Myocyte (in vitro differentiated cells): ENCODE data around the gene ABLIM3. TPM values are rescaled to one million over a fixed set of nuclear protein-coding genes. Genes with fewer than 3 reads are reported as not detected.

Source experiments
- DNase-seq: peaks from one replicate; pipeline ENCODE4 v3.0.0-alpha.2; 2012; ENCODE audit warnings: low read depth
- total RNA-seq: library from RNA; depleted of rRNA; stranded (reverse); fragments of >200 nt; gene quantifications from 2 replicates; pipeline ENCODE4 v1.2.3, GENCODE V29; 2014

Gene ABLIM3
- total RNA-seq, 1 donor from 2014 or later = 220 TPM

GRCh38 chr5:149278451-149279210 lies 137.3 kb downstream of the ABLIM3 start:
- no peak for DNase-seq

DNA sequence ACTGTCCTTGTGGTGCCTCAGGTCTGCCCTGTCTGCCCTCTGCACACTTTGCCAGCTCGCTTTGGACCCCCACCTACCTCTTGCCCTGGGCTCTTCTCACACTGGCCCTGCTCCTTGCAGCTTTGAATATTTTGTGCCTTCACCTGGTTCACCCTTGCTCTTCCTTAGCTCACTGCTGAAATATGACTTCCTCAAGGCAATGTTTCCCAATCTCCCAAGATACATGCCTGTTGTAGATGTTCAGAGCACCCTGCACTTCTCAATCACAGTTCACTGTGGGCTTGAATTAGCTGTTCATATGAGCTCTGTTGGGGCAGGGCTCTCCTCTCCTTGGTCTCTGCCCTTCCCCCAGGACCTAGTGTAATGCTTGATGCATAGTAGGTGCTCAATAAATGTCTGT lies 138.4 kb downstream of the ABLIM3 start:
- no peak for DNase-seq

DNA sequence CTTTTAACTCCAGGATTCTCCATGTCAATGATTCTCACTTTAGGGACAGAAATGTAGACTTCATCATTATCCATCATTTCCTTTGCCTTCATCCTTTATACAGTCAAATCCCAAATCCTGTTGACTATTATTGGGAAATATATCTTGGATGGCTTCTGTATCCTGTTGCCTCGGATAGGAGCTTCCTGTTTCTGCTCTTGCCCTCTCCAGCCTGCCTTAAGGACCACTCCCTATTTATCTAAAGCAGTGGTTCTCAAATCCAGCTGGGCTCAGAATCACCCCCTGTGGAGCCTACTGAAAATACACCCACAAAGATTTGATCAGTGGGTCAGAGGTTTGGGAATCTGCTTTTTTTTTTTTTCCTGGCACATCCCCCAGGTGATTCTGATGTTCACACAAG lies 138.8 kb downstream of the ABLIM3 start:
- no peak for DNase-seq

GRCh38 chr5:149280802-149281201 lies 139.5 kb downstream of the ABLIM3 start:
- no peak for DNase-seq

DNA sequence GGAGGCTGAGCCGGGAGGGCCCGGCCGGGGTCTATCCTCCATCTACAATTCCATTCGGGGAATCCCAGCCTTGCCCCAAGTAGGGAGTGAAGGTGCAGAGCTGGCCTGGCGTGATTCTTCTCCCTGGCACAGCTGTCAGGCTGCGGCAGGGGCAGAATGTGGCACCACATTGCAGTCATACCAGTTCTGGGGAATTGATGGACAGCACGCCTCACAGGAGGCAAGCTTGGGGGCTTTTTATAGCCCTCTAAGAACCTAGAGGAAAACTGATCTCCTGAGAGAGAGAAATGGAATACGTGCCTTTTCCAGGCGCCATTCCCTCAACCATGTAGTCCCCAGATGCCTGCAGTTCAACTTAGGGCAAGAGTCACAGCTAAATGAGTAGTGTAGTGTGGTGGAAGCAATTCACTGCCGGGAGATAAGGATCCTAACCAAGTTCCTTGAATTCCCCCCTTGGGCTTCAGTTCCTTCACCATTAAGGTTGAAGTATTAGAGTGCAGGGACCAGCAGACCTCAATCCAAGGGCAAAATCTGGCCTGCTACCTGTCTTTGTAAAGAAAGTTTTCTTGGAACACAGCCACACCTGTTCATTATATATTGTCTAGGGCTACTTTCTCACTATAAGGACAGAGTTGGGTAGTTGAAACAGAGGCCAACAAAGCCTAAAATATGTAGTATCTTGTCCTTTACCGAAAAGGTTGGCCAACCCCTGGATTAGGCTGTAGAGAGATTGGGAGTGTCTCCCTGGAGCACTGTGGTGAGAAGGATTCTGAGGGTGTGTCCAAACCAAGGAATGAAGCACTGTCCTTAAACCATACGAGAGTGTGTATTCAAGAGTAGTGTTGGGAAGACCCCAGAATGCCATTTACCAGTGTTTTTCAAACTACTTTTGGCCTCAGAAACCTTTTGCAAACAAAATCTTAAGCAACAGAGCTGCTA lies 141.0 kb downstream of the ABLIM3 start:
- DNase-seq = peak; percentile 95

- no peak for DNase-seq
Observed at GRCh38 chr5:149282966-149283332, 141.7 kb downstream of the ABLIM3 start.

- DNase-seq = peak; percentile 83
Observed at GRCh38 chr5:149283626-149284480, 142.6 kb downstream of the ABLIM3 start.

DNA sequence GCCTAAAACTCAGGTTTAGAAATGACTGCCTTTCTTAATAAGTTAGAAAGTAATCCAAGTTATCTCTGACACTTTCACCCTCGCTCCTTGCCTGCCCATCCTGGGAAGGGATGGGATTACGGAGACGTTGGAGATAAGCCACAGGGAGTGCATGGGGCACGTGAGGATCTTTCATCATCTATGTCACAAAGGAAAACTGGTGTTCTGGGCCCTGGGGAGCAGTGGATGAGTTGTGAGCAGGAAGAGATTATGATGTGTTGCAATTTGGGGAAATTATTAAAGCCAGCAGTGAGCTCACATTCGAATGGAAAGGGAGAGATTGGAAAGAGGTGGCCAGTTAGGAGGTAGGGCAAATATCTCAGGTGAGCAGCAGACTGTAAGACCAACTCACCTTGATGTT lies 143.2 kb downstream of the ABLIM3 start:
- peak; percentile 74 for DNase-seq

DNA sequence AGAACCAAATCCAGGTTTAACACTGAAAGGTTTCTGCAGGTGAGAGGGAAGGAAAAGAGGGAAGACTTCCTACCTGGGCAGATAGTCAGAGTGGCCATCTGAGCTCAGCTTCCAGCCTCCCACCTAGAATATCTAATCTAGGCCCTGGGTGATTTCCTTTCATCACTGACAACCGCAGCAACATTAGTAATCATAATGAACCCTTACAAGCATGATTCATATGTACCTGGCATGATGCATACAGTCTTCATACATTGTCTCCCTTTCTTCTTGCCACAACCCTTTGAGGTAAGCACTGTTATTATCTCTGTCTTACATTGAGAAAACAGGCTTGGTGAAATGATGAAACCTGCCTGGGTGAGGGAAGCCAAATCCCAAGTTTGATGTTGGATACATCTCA lies 143.9 kb downstream of the ABLIM3 start:
- no peak for DNase-seq

DNA sequence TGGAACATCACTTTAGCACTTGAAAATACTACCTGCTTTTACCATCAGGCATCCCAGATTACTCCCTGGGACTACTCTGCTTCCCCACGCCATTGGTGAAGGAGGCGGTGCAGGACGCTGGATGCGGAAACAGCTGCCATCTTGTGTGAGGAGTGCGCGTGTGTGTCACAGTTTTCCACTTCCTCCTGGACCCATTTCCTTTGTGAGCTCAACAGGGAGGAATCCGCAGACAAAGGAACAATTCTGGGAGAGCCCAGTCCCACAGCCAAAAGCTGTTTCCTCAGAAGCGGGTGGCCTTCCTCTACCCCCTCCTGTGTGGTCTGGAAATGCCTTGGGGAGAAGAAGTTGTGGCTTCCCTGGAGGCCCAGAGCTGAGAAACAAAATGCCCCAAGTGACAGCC lies 147.1 kb downstream of the ABLIM3 start:
- no peak for DNase-seq

GRCh38 chr5:149289301-149289700 lies 148.0 kb downstream of the ABLIM3 start:
- no peak for DNase-seq

DNA sequence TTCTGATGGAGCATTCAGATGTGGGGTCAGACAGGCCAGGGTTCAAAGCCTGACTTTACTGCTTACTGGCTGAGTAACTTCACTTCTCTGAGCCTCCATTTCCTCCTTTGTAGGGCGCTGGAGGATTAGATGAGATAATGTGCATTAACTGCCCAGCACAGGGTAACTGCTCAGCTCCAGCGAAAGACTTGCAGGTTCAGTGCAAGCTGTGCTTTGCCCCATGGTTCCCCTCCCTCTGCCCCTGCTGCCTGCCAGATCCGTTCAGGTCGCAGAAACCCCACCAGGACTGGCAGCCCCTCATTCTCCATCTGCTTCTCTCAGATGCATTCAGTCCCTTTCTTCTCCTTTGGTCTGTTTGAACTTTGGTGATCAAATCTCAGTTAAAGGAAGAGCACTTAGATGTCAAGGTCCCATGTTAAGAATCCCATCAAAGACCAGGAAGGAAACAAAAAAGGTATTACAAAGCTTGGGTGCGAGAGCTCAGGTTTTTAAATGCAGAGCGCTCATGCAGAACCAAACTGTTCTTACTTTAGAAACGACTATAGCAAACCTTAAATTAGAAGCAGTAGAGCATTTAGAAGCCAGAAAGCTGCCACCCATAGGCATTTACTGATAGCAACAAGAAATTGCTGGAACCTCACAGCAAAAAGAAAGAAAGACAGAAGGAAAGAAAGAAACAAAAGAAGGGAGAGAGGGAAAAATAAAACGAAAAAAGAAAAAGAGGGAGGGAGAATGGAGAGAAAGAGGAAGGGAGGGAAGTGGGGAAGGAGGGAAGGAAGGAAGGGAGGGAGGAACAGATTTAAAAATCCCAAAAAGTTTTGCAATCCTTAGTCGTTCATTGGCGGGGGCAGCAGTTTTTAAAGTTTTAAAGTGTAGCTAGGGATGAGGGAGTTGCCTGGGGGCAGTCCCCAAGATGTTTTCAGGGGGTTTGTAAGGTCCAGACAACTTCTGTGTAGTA lies 153.9 kb downstream of the ABLIM3 start:
- DNase-seq = no peak

GRCh38 chr5:149297340-149298025 lies 156.2 kb downstream of the ABLIM3 start:
- DNase-seq = peak; percentile 56

DNA sequence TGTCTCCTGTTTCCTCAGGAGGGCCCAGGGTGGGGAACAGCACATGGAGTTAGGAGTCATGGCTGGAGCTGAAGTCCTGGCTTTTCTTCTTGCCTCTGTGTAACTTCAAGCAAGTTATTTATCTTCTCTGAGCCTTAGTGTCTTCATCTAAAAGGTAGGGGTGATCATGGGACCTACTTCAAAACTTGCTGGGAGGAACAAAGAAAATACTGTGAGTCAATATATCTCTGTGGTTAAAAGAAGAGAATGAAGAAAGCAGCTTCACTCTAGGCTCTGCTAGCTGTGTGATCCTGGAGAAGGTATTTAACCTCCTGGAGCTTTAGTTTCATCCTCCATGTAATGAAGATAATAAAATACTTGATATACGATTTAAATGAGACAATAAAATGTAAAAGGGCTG lies 156.9 kb downstream of the ABLIM3 start:
- no peak for DNase-seq

- DNase-seq = no peak
Observed at GRCh38 chr5:149298842-149299404, 157.6 kb downstream of the ABLIM3 start.

- DNase-seq = no peak
Observed at GRCh38 chr5:149299451-149300054, 158.3 kb downstream of the ABLIM3 start.

DNA sequence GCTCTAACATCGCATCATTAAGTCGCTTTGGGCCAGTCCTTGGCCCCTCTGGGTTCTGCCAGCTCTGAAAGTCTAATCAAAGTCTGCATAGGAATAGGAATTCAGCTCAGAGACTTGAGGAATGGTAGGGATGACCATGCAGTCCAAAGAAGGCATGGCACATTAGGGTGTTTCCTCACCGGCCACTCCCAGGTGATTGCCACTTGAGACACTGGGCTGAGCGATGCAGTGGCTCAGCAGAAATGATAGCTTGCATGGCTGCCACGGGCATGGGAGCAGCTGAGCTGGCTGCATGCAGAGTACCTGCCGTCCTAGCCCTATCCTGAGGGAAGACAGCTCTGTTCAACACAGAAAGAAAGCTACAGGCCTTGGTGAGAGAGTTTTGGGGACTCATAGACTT lies 159.1 kb downstream of the ABLIM3 start:
- DNase-seq = no peak

GRCh38 chr5:149301049-149301743 lies 159.9 kb downstream of the ABLIM3 start:
- DNase-seq = no peak
